Stomach (tissue), 4 donors: Measurements from ENCODE around the gene LRRC61.

Experiments used
- CTCF ChIP-seq, 7 experiments: fragments of 450-650 bp in 4 of 7; fragments of 200-600 bp in 3 of 7; sonication (generic) in 3 of 7; IDR thresholded peaks; one replicate each; pipeline ENCODE4 v1.5.1; 2016 to 2019; ENCODE audit warnings: antibody characterized with exemption in 7 of 7, control low read depth in 2 of 7, mild to moderate bottlenecking in 1 of 7
- POLR2A ChIP-seq, 4 donors: fragments of 450-650 bp; IDR thresholded peaks; one replicate each; pipeline ENCODE4 v1.6.1; 2016; ENCODE audit warnings: antibody characterized with exemption in 4 of 4, control low read depth in 2 of 4, mild to moderate bottlenecking in 1 of 4, moderate library complexity in 1 of 4
- POLR2AphosphoS5 ChIP-seq, 3 donors: sonication (generic); formaldehyde crosslinking; IDR thresholded peaks; one replicate each; pipeline ENCODE4 v1.6.1; 2016; ENCODE audit warnings: antibody characterized with exemption in 3 of 3

GRCh38 chr7:150307129-150307528 is 16.0 kb upstream of the LRRC61 start:
- TF ChIP-seq CTCF (IDR thresholded peaks at IDR 0.05) (no peak), POLR2AphosphoS5 (IDR thresholded peaks at IDR 0.05) (no peak), POLR2A (IDR thresholded peaks at IDR 0.05) (no peak)
